Stimulated activated CD8-positive, alpha-beta memory T cell treated with anti-CD3 and anti-CD28 coated beads, Interleukin-4, amount 100 ng/mL, for 4 hours (primary cell): Measurements from ENCODE around the gene HMMR.
"Not testable (repeated sequence)": the region's sequence is repeated elsewhere in the genome, so short reads cannot be mapped to it uniquely, and the experiment has no call there.

ENCODE experiments used
- DNase-seq, 2 donors: peaks; one replicate each; pipeline ENCODE4 v3.0.0-alpha.2; 2020; ENCODE audit warnings: low read depth in 2 of 2, low spot score in 1 of 2

HMMR gene

GRCh38 chr5:163506095-163506457 lies 45.6 kb downstream of the HMMR start:
- no peak for DNase-seq

GRCh38 chr5:163506726-163507125 lies 46.3 kb downstream of the HMMR start:
- no peak for DNase-seq

- no peak for DNase-seq
These were observed 48.3 kb downstream of the HMMR start for GRCh38 chr5:163508753-163509152.

GRCh38 chr5:163509291-163509951 lies 49.0 kb downstream of the HMMR start:
- DNase-seq, result no peak

GRCh38 chr5:163512526-163512925 lies 52.1 kb downstream of the HMMR start:
- no peak for DNase-seq

- DNase-seq, result no peak
These were observed 64.7 kb downstream of the HMMR start for GRCh38 chr5:163525096-163525495.

- DNase-seq, result no peak
These were observed 69.3 kb downstream of the HMMR start for GRCh38 chr5:163529698-163530097.

GRCh38 chr5:163531272-163531671 lies 70.8 kb downstream of the HMMR start:
- DNase-seq, result no peak

- DNase-seq, result no peak
These were observed 72.0 kb downstream of the HMMR start for GRCh38 chr5:163532171-163533084.

- no peak for DNase-seq
These were observed 72.8 kb downstream of the HMMR start for GRCh38 chr5:163533223-163533622.

- no peak for DNase-seq
These were observed 74.2 kb downstream of the HMMR start for GRCh38 chr5:163534492-163535094.

GRCh38 chr5:163535290-163535689 lies 74.9 kb downstream of the HMMR start:
- no peak for DNase-seq

- DNase-seq, result not testable (repeated sequence)
These were observed 76.0 kb downstream of the HMMR start for GRCh38 chr5:163536442-163536841.

GRCh38 chr5:163540696-163541095 lies 80.3 kb downstream of the HMMR start:
- DNase-seq, result no peak
